ENCODE results near the gene YIF1B. TPM values are rescaled to one million over a fixed set of nuclear protein-coding genes. Genes with fewer than 3 reads are reported as not detected.
A peak's percentile ranks its signal among the peaks of the same experiment; 100 is the strongest.

YIF1B gene
- total and polyA plus RNA-seq, 2 experiments from 2014 or later = 82.8 to 106 TPM

- no peaks in the 10 kb centered on the region for H3K9me2 ChIP-seq (ENCODE audit: insufficient read depth)
- ATAC-seq = peak; percentile 15
- H3K27ac ChIP-seq (ENCODE audit: low read depth) = no peak overlapping the region
- H3F3A ChIP-seq (replicated peaks; ENCODE audit: low read depth) = peaks cover 7% of the 10 kb centered on the region; the same call in 1 of the 2 replicates
- Mint-ChIP-seq H3K4me1 (peaks cover 35% of the 10 kb centered on the region), H3K27ac (no peak overlapping the region), H3K27me3 (ENCODE audit: insufficient read depth, low read depth, poor library complexity) (peaks cover 15% of the 10 kb centered on the region), H3K4me3 (peak overlapping the region; percentile 80), H3K36me3 (ENCODE audit: low read depth) (no peaks in the 10 kb centered on the region; the same call in 2 of the 3 replicates), H3K9me3 (no peaks in the 10 kb centered on the region)
- peaks cover 38% of the 10 kb centered on the region for H3K4me1 ChIP-seq (ENCODE audit: insufficient read depth)
- peaks cover 6% of the 10 kb centered on the region; the same call in 1 of the 2 replicates for H3K27me3 ChIP-seq (ENCODE audit: insufficient read depth)
- TF ChIP-seq ZNF331 (CRISPR knock-in tag; IDR thresholded peaks at IDR 0.05; ENCODE audit: low read depth) (no peak), ZNF462 (CRISPR knock-in tag; IDR thresholded peaks at IDR 0.05) (no peak), JUNB (IDR thresholded peaks at IDR 0.05; ENCODE audit: unreplicated experiment) (no peak), CREB1 (CRISPR knock-in tag; IDR thresholded peaks at IDR 0.05; ENCODE audit: low read depth) (no peak)
- H3K36me3 ChIP-seq (ENCODE audit: insufficient read depth) = no peaks in the 10 kb centered on the region
- H2AFZ ChIP-seq = peak overlapping the region; percentile 72; the same call in 1 of the 2 replicates
- DNase-seq (ENCODE audit: low spot score) = peak; percentile 41
- peak overlapping the region; percentile 87 for H3K4me2 ChIP-seq
- peak overlapping the region; percentile 70 for H3K4me3 ChIP-seq
- H3K79me2 ChIP-seq (replicated peaks; ENCODE audit: insufficient read depth) = 0 out of 2 replicates have a peak, but pooled peaks cover 3% of the 10 kb centered on the region
- H4K20me1 ChIP-seq (replicated peaks; ENCODE audit: insufficient read depth) = no peaks in the 10 kb centered on the region
Observed at GRCh38 chr19:38255383-38256014, 60.2 kb downstream of the YIF1B start.

GRCh38 chr19:38253788-38254187, 62.0 kb downstream of the YIF1B start:
- no peaks in the 10 kb centered on the region for H3K36me3 ChIP-seq (ENCODE audit: insufficient read depth)
- H4K20me1 ChIP-seq (replicated peaks; ENCODE audit: insufficient read depth) = no peaks in the 10 kb centered on the region
- H3K9me2 ChIP-seq (ENCODE audit: insufficient read depth) = no peaks in the 10 kb centered on the region
- H3K27ac Mint-ChIP-seq = no peak overlapping the region
- no peak overlapping the region for H3K4me2 ChIP-seq
- H3K27ac ChIP-seq (ENCODE audit: low read depth) = no peak overlapping the region
- no peak overlapping the region for H3K4me3 ChIP-seq
- peaks cover 40% of the 10 kb centered on the region for H3K4me1 Mint-ChIP-seq
- no peaks in the 10 kb centered on the region; the same call in 2 of the 3 replicates for H3K36me3 Mint-ChIP-seq (ENCODE audit: low read depth)
- DNase-seq (ENCODE audit: low spot score) = no peak
- H3K4me3 Mint-ChIP-seq = no peak overlapping the region
- peaks cover 7% of the 10 kb centered on the region; the same call in 1 of the 2 replicates for H3F3A ChIP-seq (replicated peaks; ENCODE audit: low read depth)
- 0 out of 2 replicates have a peak, but pooled peaks cover 3% of the 10 kb centered on the region for H3K79me2 ChIP-seq (replicated peaks; ENCODE audit: insufficient read depth)
- peaks cover 17% of the 10 kb centered on the region for H3K27me3 Mint-ChIP-seq (ENCODE audit: insufficient read depth, low read depth, poor library complexity)
- H3K4me1 ChIP-seq (ENCODE audit: insufficient read depth) = peaks cover 41% of the 10 kb centered on the region
- no peak for ATAC-seq
- peaks cover 6% of the 10 kb centered on the region; the same call in 1 of the 2 replicates for H3K27me3 ChIP-seq (ENCODE audit: insufficient read depth)
- H2AFZ ChIP-seq = no peak overlapping the region
- no peaks in the 10 kb centered on the region for H3K9me3 Mint-ChIP-seq
- TF ChIP-seq REST (IDR thresholded peaks at IDR 0.05; ENCODE audit: unreplicated experiment) (no peak), STAT1 (IDR thresholded peaks at IDR 0.05; ENCODE audit: unreplicated experiment) (no peak), ETS1 (IDR thresholded peaks at IDR 0.05) (no peak), POLR2AphosphoS5 (IDR thresholded peaks at IDR 0.05; ENCODE audit: low read depth) (no peak), ZNF114 (CRISPR knock-in tag; IDR thresholded peaks at IDR 0.05) (no peak), JUNB (IDR thresholded peaks at IDR 0.05; ENCODE audit: unreplicated experiment) (no peak), EZH2phosphoT487 (IDR thresholded peaks at IDR 0.05; ENCODE audit: unreplicated experiment) (no peak)
